ENCODE results near the gene CCBE1. TPM values are rescaled to one million over a fixed set of nuclear protein-coding genes. Genes with fewer than 3 reads are reported as not detected.

Gene CCBE1
- total and polyA plus RNA-seq, 9 of the 15 experiments (the other 6 are each of a cell fraction or from before 2014, with no cell fraction given): 0.20 TPM; not detected in 8

DNA sequence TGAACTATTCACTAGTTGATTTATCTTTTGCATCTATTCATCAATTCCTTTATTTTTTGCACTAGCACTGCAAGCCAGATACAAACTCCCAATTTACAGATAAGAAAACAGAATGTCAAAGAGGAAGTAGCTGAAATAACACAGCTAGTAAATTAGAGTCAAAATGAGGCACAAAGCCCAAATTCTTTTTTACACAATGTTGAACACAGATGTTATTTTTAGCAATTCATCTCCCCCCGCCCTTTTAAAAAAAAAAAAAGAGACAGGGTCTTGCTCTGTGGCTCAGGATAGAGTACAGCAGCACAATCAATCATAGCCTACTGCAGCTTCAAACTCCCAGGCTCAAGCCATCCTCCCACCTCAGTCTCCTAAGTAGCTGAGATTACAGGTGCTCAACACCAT is 127.8 kb downstream of the CCBE1 start:
- intact Hi-C loops (cut with micrococcal nuclease): no loop called here
- ChIA-PET POLR2A (no interaction called here), CTCF (ENCODE audit: low intra/inter-chr PET ratio) (no interaction called here)
- Histone ChIP-seq H3K9me1 (ENCODE audit: control insufficient read depth, insufficient read depth, low read length) (no peaks in the 10 kb centered on the region), H3K4me2 (ENCODE audit: insufficient read depth, low read length) (no peak overlapping the region), H3K4me3 (no peak overlapping the region), H3K36me3 (ENCODE audit: control insufficient read depth, insufficient read depth, low read length) (no peaks in the 10 kb centered on the region), H3K9me3 (replicated peaks; ENCODE audit: control insufficient read depth, insufficient read depth, low read depth, low read length) (no peaks in the 10 kb centered on the region), H3K79me2 (ENCODE audit: control insufficient read depth, insufficient read depth, low read length) (no peaks in the 10 kb centered on the region), H3K27ac (ENCODE audit: extremely low read depth, low read depth, low read length) (no peak overlapping the region), H2AFZ (ENCODE audit: low read depth, low read length) (no peak overlapping the region), H3K4me1 (replicated peaks in 1 of 2; ENCODE audit: control insufficient read depth in 2 of 2, insufficient read depth in 2 of 2, low read length in 2 of 2) (no peaks in the 10 kb centered on the region), H4K20me1 (replicated peaks; ENCODE audit: control insufficient read depth, insufficient read depth, low read length) (no peaks in the 10 kb centered on the region), H3K27me3 (ENCODE audit: control insufficient read depth in 2 of 2, insufficient read depth in 2 of 2, low read length in 2 of 2) (peaks cover 0 to 8% of the 10 kb centered on the region in 2 experiments; a peak in 2 of 5 replicates), H3K9ac (ENCODE audit: insufficient read depth in 1 of 2, low read depth in 2 of 2, low read length in 2 of 2) (no peak overlapping the region)
- DNase-seq (ENCODE audit: extremely low read depth in 1 of 4, low spot score in 3 of 4) (no peak), FAIRE-seq (no peak), ATAC-seq (no peak)
- WGBS (ENCODE audit: insufficient coverage, low coverage, missing lambda C conversion rate): 0% methylated on average over 1 of the region's 1 CpG
- in situ Hi-C loops (cut with MboI): no loop called here
- no TSS peak for BruUV-seq (replicated peaks)
- TF ChIP-seq RBM17 (IDR thresholded peaks at IDR 0.05; ENCODE audit: borderline replicate concordance, low read depth, low read length) (no peak), MCM7 (IDR thresholded peaks at IDR 0.05) (no peak)
- TF ChIP-seq, protein P1, sequence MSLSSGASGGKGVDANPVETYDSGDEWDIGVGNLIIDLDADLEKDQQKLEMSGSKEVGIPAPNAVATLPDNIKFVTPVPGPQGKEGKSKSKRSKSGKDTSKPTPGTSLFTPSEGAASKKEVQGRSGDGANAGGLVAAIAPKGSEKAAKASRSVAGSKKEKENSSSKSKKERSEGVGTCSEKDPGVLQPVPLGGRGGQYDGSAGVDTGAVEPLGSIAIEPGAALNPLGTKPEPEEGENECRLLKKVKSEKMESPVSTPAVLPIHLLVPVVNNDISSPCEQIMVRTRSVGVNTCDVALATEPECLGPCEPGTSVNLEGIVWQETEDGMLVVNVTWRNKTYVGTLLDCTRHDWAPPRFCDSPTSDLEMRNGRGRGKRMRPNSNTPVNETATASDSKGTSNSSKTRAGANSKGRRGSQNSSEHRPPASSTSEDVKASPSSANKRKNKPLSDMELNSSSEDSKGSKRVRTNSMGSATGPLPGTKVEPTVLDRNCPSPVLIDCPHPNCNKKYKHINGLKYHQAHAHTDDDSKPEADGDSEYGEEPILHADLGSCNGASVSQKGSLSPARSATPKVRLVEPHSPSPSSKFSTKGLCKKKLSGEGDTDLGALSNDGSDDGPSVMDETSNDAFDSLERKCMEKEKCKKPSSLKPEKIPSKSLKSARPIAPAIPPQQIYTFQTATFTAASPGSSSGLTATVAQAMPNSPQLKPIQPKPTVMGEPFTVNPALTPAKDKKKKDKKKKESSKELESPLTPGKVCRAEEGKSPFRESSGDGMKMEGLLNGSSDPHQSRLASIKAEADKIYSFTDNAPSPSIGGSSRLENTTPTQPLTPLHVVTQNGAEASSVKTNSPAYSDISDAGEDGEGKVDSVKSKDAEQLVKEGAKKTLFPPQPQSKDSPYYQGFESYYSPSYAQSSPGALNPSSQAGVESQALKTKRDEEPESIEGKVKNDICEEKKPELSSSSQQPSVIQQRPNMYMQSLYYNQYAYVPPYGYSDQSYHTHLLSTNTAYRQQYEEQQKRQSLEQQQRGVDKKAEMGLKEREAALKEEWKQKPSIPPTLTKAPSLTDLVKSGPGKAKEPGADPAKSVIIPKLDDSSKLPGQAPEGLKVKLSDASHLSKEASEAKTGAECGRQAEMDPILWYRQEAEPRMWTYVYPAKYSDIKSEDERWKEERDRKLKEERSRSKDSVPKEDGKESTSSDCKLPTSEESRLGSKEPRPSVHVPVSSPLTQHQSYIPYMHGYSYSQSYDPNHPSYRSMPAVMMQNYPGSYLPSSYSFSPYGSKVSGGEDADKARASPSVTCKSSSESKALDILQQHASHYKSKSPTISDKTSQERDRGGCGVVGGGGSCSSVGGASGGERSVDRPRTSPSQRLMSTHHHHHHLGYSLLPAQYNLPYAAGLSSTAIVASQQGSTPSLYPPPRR (CRISPR knock-in tag; IDR thresholded peaks at IDR 0.05; ENCODE audit: borderline replicate concordance): no peak
- TF ChIP-seq, protein P2, sequence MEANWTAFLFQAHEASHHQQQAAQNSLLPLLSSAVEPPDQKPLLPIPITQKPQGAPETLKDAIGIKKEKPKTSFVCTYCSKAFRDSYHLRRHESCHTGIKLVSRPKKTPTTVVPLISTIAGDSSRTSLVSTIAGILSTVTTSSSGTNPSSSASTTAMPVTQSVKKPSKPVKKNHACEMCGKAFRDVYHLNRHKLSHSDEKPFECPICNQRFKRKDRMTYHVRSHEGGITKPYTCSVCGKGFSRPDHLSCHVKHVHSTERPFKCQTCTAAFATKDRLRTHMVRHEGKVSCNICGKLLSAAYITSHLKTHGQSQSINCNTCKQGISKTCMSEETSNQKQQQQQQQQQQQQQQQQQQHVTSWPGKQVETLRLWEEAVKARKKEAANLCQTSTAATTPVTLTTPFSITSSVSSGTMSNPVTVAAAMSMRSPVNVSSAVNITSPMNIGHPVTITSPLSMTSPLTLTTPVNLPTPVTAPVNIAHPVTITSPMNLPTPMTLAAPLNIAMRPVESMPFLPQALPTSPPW (CRISPR knock-in tag; IDR thresholded peaks at IDR 0.05): no peak
